Endothelial cell of umbilical vein (primary cell): ENCODE results near the gene DNAH3. TPM values are rescaled to one million over a fixed set of nuclear protein-coding genes. Genes with fewer than 3 reads are reported as not detected.

Experiments used
- BruUV-seq: library from RNA; stranded (reverse); fragments of 400-500 nt; replicated peaks from 2 replicates; lab custom pipeline; 2021; lab: Mats Ljungman, UMichigan
- CTCF ChIA-PET: fragments of 300-600, 350-600 bp; sonication (Branson Sonifier 250); formaldehyde crosslinking; loops from one replicate; lab custom pipeline; 2021; ENCODE audit warnings: antibody characterized with exemption, inconsistent platforms; lab: Charles Lee
- POLR2A ChIA-PET: fragments of 300-600, 350-600 bp; sonication (Branson Sonifier 250); formaldehyde crosslinking; loops from one replicate; lab custom pipeline; 2021; ENCODE audit warnings: antibody characterized with exemption, inconsistent platforms; lab: Charles Lee
- DNase-seq: peaks from one replicate; pipeline ENCODE4 v3.0.0-alpha.2; 2011; ENCODE audit warnings: low read depth, low spot score
- FAIRE-seq: peaks from 2 replicates; lab custom pipeline; 2011; peaks lifted over from hg19 to GRCh38; lab: Jason Lieb, UNC
- H2AFZ ChIP-seq: 2 replicates; pipeline ENCODE4 v1.6.0; 2012; ENCODE audit warnings: low read depth, low read length, control low read depth, inconsistent platforms
- H3K27ac ChIP-seq: 2 replicates; pipeline ENCODE4 v1.5.1; 2011; ENCODE audit warnings: low read depth, mild to moderate bottlenecking, control low read depth, low read length, moderate library complexity; ENCODE audit not compliant: insufficient read depth
- H3K27me3 ChIP-seq, 2 experiments: 2 replicates each; pipeline versions ENCODE4 v1.6.0 to v1.6.1; 2011; ENCODE audit warnings: low read length in 2 of 2, mixed read lengths in 1 of 2; ENCODE audit not compliant: control insufficient read depth in 2 of 2, insufficient read depth in 2 of 2
- H3K36me3 ChIP-seq, 2 experiments: 2 replicates in 1 of 2; 3 replicates in 1 of 2; pipeline ENCODE4 v1.5.1; 2011; ENCODE audit warnings: low read length in 2 of 2, mild to moderate bottlenecking in 1 of 2, moderate library complexity in 1 of 2; ENCODE audit not compliant: control insufficient read depth in 2 of 2, insufficient read depth in 2 of 2; ENCODE audit errors: extremely low read depth in 1 of 2
- H3K4me1 ChIP-seq: 3 replicates; pipeline ENCODE4 v1.5.1; 2011; ENCODE audit warnings: mild to moderate bottlenecking, low read length; ENCODE audit not compliant: control insufficient read depth, insufficient read depth; ENCODE audit errors: extremely low read depth
- H3K4me2 ChIP-seq: 2 replicates; pipeline ENCODE4 v1.6.1; 2011; ENCODE audit warnings: low read length, control low read depth, mixed read lengths; ENCODE audit not compliant: insufficient read depth
- H3K4me3 ChIP-seq, 3 experiments: fragments of 200-600 bp in 1 of 3; sonication (generic), shearing (Covaris generic) in 1 of 3; replicated peaks in 1 of 3; 2 replicates each; pipeline ENCODE4 v1.5.1; 2011 to 2016; ENCODE audit warnings: control low read depth in 3 of 3, low read length in 3 of 3, mild to moderate bottlenecking in 2 of 3, inconsistent platforms in 1 of 3, low read depth in 1 of 3, moderate library complexity in 1 of 3; ENCODE audit not compliant: insufficient read depth in 1 of 3
- H3K79me2 ChIP-seq: 2 replicates; pipeline ENCODE4 v1.6.0; 2012; ENCODE audit warnings: low read length, inconsistent platforms; ENCODE audit not compliant: control insufficient read depth, insufficient read depth
- H3K9ac ChIP-seq: replicated peaks from 2 replicates; pipeline ENCODE3; 2011; ENCODE audit warnings: low read length, control low read depth; ENCODE audit not compliant: insufficient read depth; ENCODE audit errors: extremely low read depth
- H3K9me1 ChIP-seq: replicated peaks from 3 replicates; pipeline ENCODE4 v1.6.0; 2011; ENCODE audit warnings: mild to moderate bottlenecking, low read length; ENCODE audit not compliant: control insufficient read depth, insufficient read depth; ENCODE audit errors: extremely low read depth
- H3K9me3 ChIP-seq: replicated peaks from 2 replicates; pipeline ENCODE4 v1.5.1; 2012; ENCODE audit warnings: low read length, inconsistent platforms; ENCODE audit not compliant: control insufficient read depth, insufficient read depth
- H4K20me1 ChIP-seq: replicated peaks from 2 replicates; pipeline ENCODE3; 2011; ENCODE audit warnings: mild to moderate bottlenecking, low read length; ENCODE audit not compliant: control insufficient read depth, insufficient read depth; ENCODE audit errors: extremely low read depth
- CTCF ChIP-seq, 2 donors: IDR thresholded peaks; 1 replicate in 1 of 2; 2 replicates in 1 of 2; pipeline ENCODE4 v1.5.1; 2011; ENCODE audit warnings: low read length in 2 of 2, mild to moderate bottlenecking in 2 of 2, moderate library complexity in 2 of 2, control low read depth in 1 of 2, inconsistent platforms in 1 of 2, low read depth in 1 of 2; ENCODE audit not compliant: insufficient read depth in 1 of 2; ENCODE audit errors: extremely low read depth in 1 of 2
- EZH2 ChIP-seq: IDR thresholded peaks from 2 replicates; pipeline ENCODE4 v1.6.1; 2012; ENCODE audit warnings: borderline replicate concordance, low read depth, mild to moderate bottlenecking, moderate library complexity, low read length, inconsistent platforms; ENCODE audit not compliant: severe bottlenecking
- FOS ChIP-seq: IDR thresholded peaks from 2 replicates; pipeline ENCODE4 v1.6.1; 2011; ENCODE audit warnings: mild to moderate bottlenecking, low read length, moderate library complexity, borderline replicate concordance; ENCODE audit not compliant: insufficient read depth
- GATA2 ChIP-seq: IDR thresholded peaks from 2 replicates; pipeline ENCODE4 v1.7.0; 2011; ENCODE audit warnings: low read depth, mild to moderate bottlenecking, moderate library complexity, mixed read lengths, low read length; ENCODE audit not compliant: insufficient read length, insufficient read depth
- JUN ChIP-seq: IDR thresholded peaks from 2 replicates; pipeline ENCODE4 v1.6.1; 2011; ENCODE audit warnings: borderline replicate concordance, low read depth; ENCODE audit not compliant: insufficient read length, insufficient read depth
- MYC ChIP-seq: IDR thresholded peaks from one replicate; pipeline ENCODE4 v1.6.1; 2011; ENCODE audit warnings: mild to moderate bottlenecking, low read depth, low read length
- POLR2AphosphoS5 ChIP-seq: IDR thresholded peaks from 2 replicates; pipeline ENCODE4 v1.6.1; 2012; ENCODE audit warnings: low read depth, mild to moderate bottlenecking, control low read depth, low read length, moderate library complexity; ENCODE audit not compliant: insufficient read depth
- dilution Hi-C: fragments of 300-500 bp; cut with MboI; formaldehyde crosslinking; loops from one replicate; pipeline ENCODE4 v1.15.0; 2019; ENCODE audit warnings: low sequenced_read_pairs; ENCODE audit not compliant: extremely low pct_ligation_motif_present
- intact Hi-C: fragments of 100-400 bp; cut with micrococcal nuclease; formaldehyde crosslinking; loops from one replicate; pipeline ENCODE4 v1.10.0; 2022
- polyA plus RNA-seq, 4 experiments: library from polyadenylated mRNA; depleted of rRNA in 3 of 4; stranded (reverse) in 3 of 4; unstranded in 1 of 4; fragments of >200 nt; gene quantifications; 2 replicates each; pipeline versions ENCODE4 v1.2.1 to v1.2.3, GENCODE V29; 2011 to 2012; ENCODE audit warnings: missing spikeins in 1 of 4
- total RNA-seq: library from RNA; stranded (reverse); gene quantifications from 2 replicates; pipeline ENCODE4 v1.2.3, GENCODE V29; 2021
- TF ChIP-seq, protein P1 (sequence below): IDR thresholded peaks from 2 replicates; pipeline ENCODE4 v1.6.1; 2011; ENCODE audit not compliant: insufficient read depth, insufficient read length

DNAH3 gene
- total and polyA plus RNA-seq, 2 donors (not counting 3 experiments of a cell fraction or from before 2014, with no cell fraction given): not detected

DNA sequence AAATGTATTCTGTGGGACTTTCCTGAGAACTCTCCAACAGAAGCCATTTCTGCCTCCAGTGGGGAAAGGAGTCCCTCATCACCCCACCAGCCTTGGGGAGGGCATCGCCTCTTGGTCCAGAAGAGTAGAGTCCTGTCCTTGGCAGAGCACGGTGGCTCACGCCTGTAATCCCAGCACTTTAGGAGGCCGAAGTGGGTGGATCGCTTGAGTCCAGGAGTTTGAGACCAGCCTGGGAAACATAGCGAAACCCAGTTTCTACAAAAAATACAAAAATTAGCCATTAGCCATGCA lies 209.1 kb downstream of the DNAH3 start:
- CTCF ChIA-PET: no interaction called here
- no peak for DNase-seq
- H3K9me3 ChIP-seq: no peaks in the 10 kb centered on the region
- TF ChIP-seq EZH2: no peak
- no peak for TF ChIP-seq JUN
- no peak for TF ChIP-seq CTCF (IDR thresholded peaks at IDR 0.05; ENCODE audit: extremely low read depth in 1 of 2, insufficient read depth in 1 of 2, low read depth in 1 of 2, low read length in 2 of 2)
- no peak for TF ChIP-seq GATA2
- TF ChIP-seq FOS: no peak
- no peaks in the 10 kb centered on the region for H3K36me3 ChIP-seq
- H3K4me3 ChIP-seq: no peak overlapping the region
- no peak for FAIRE-seq
- no TSS peak for BruUV-seq
- intact Hi-C loops (no loop called here), dilution Hi-C loops (no loop called here)
- H3K4me2 ChIP-seq: no peak overlapping the region
- no peaks in the 10 kb centered on the region for H3K9me1 ChIP-seq
- no peaks in the 10 kb centered on the region for H3K79me2 ChIP-seq
- H4K20me1 ChIP-seq: no peaks in the 10 kb centered on the region
- H3K4me1 ChIP-seq: no peaks in the 10 kb centered on the region
- POLR2A ChIA-PET: no interaction called here
- H3K27me3 ChIP-seq: no peaks in the 10 kb centered on the region
- no peak overlapping the region for H3K9ac ChIP-seq
- no peak overlapping the region for H3K27ac ChIP-seq
- H2AFZ ChIP-seq: no peak overlapping the region

GRCh38 chr16:20940871-20941635 lies 209.6 kb downstream of the DNAH3 start:
- CTCF ChIA-PET: no interaction called here
- H3K27me3 ChIP-seq: no peaks in the 10 kb centered on the region
- DNase-seq (no peak), FAIRE-seq (no peak)
- POLR2A ChIA-PET: no interaction called here
- no peak overlapping the region for H2AFZ ChIP-seq
- intact Hi-C loops (no loop called here), dilution Hi-C loops (no loop called here)
- H3K9me1 ChIP-seq: no peaks in the 10 kb centered on the region
- no peak overlapping the region for H3K9ac ChIP-seq
- H4K20me1 ChIP-seq: no peaks in the 10 kb centered on the region
- no peak overlapping the region for H3K27ac ChIP-seq
- no peaks in the 10 kb centered on the region for H3K4me1 ChIP-seq
- H3K79me2 ChIP-seq: no peaks in the 10 kb centered on the region
- no peak overlapping the region for H3K4me3 ChIP-seq
- no peaks in the 10 kb centered on the region for H3K9me3 ChIP-seq
- H3K36me3 ChIP-seq: no peaks in the 10 kb centered on the region
- no peak overlapping the region for H3K4me2 ChIP-seq
- BruUV-seq: no TSS peak
- TF ChIP-seq, protein P1, sequence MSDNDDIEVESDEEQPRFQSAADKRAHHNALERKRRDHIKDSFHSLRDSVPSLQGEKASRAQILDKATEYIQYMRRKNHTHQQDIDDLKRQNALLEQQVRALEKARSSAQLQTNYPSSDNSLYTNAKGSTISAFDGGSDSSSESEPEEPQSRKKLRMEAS: no peak
- TF ChIP-seq POLR2AphosphoS5: no peak
- TF ChIP-seq MYC: no peak
- TF ChIP-seq GATA2: no peak
- no peak for TF ChIP-seq CTCF (IDR thresholded peaks at IDR 0.05; ENCODE audit: extremely low read depth in 1 of 2, insufficient read depth in 1 of 2, low read depth in 1 of 2, low read length in 2 of 2)
- TF ChIP-seq JUN: no peak
